Fibroblast of lung (primary cell): ENCODE results near the gene NUP93. TPM values are rescaled to one million over a fixed set of nuclear protein-coding genes. Genes with fewer than 3 reads are reported as not detected.

Experiments
- DNase-seq, 2 donors: peaks; one replicate each; pipeline versions ENCODE4 v3.0.0 to v3.0.0-alpha.2; 2010; ENCODE audit warnings: low read depth in 2 of 2
- H2AFZ ChIP-seq: 2 replicates; pipeline ENCODE4 v1.5.1; 2012; ENCODE audit warnings: low read length, control low read depth, inconsistent platforms
- H3K27ac ChIP-seq: 2 replicates; pipeline ENCODE4 v1.5.1; 2011; ENCODE audit warnings: low read length, control low read depth; ENCODE audit not compliant: insufficient read depth
- H3K27me3 ChIP-seq: 2 replicates; pipeline ENCODE4 v1.5.1; 2011; ENCODE audit warnings: mild to moderate bottlenecking, low read length; ENCODE audit not compliant: control insufficient read depth, insufficient read depth
- H3K36me3 ChIP-seq: 2 replicates; pipeline ENCODE4 v1.5.1; 2011; ENCODE audit warnings: low read length; ENCODE audit not compliant: control insufficient read depth, insufficient read depth
- H3K4me1 ChIP-seq: 2 replicates; pipeline ENCODE4 v1.5.1; 2011; ENCODE audit warnings: low read length; ENCODE audit not compliant: control insufficient read depth, insufficient read depth; ENCODE audit errors: extremely low read depth
- H3K4me2 ChIP-seq: 2 replicates; pipeline ENCODE4 v1.5.1; 2011; ENCODE audit warnings: low read length, control low read depth; ENCODE audit not compliant: insufficient read depth; ENCODE audit errors: extremely low read depth
- H3K4me3 ChIP-seq, 4 experiments: fragments of 200-600 bp in 1 of 4; sonication (generic) in 1 of 4; replicated peaks in 1 of 4; 2 replicates each; pipeline ENCODE4 v1.5.1; 2011 to 2016; ENCODE audit warnings: low read length in 4 of 4, low read depth in 3 of 4, mild to moderate bottlenecking in 3 of 4, control low read depth in 2 of 4, inconsistent platforms in 1 of 4, mixed read lengths in 1 of 4; ENCODE audit not compliant: insufficient read depth in 1 of 4; ENCODE audit errors: control extremely low read depth in 1 of 4
- H3K79me2 ChIP-seq: 2 replicates; pipeline ENCODE4 v1.5.1; 2012; ENCODE audit warnings: mild to moderate bottlenecking, low read length, inconsistent platforms; ENCODE audit not compliant: control insufficient read depth, insufficient read depth
- H3K9ac ChIP-seq: 2 replicates; pipeline ENCODE4 v1.5.1; 2011; ENCODE audit warnings: mild to moderate bottlenecking, low read length, control low read depth; ENCODE audit not compliant: insufficient read depth
- H3K9me3 ChIP-seq: 2 replicates; pipeline ENCODE4 v1.5.1; 2012; ENCODE audit warnings: low read depth, low read length; ENCODE audit not compliant: control insufficient read depth, insufficient read depth
- H4K20me1 ChIP-seq: 2 replicates; pipeline ENCODE4 v1.5.1; 2011; ENCODE audit warnings: low read length; ENCODE audit not compliant: control insufficient read depth, insufficient read depth; ENCODE audit errors: extremely low read depth
- CTCF ChIP-seq, 2 donors: IDR thresholded peaks in 1 of 2; conservative IDR thresholded peaks in 1 of 2; 1 replicate in 1 of 2; 2 replicates in 1 of 2; pipeline ENCODE4 v1.5.1; 2011 to 2012; ENCODE audit warnings: low read length in 2 of 2, control low read depth in 1 of 2, inconsistent platforms in 1 of 2, low read depth in 1 of 2, mild to moderate bottlenecking in 1 of 2
- EZH2 ChIP-seq: IDR thresholded peaks from 2 replicates; pipeline ENCODE4 v1.5.1; 2012; ENCODE audit warnings: low read length, control low read depth, mild to moderate bottlenecking; ENCODE audit errors: missing control alignments
- polyA plus RNA-seq, 2 donors: library from polyadenylated mRNA; depleted of rRNA in 1 of 2; stranded (reverse) in 1 of 2; unstranded in 1 of 2; fragments of >200 nt; gene quantifications; 2 replicates each; pipeline ENCODE4 v1.2.1, GENCODE V29; 2011 to 2012; ENCODE audit warnings: missing spikeins in 1 of 2
- total RNA-seq: library from RNA; depleted of rRNA; stranded (reverse); fragments of >200 nt; gene quantifications from 2 replicates; pipeline ENCODE4 v1.2.1, GENCODE V29; 2014

Gene NUP93
- total and polyA plus RNA-seq, 2 donors (not counting 1 experiment from before 2014, with no cell fraction given): 37.6 to 42.9 TPM

- Histone ChIP-seq H3K9ac (no peak overlapping the region), H3K4me3 (no peak overlapping the region), H3K27me3 (no peaks in the 10 kb centered on the region), H3K9me3 (no peaks in the 10 kb centered on the region), H3K4me2 (no peak overlapping the region), H3K27ac (no peak overlapping the region), H4K20me1 (no peaks in the 10 kb centered on the region), H3K4me1 (no peaks in the 10 kb centered on the region), H3K36me3 (no peaks in the 10 kb centered on the region), H2AFZ (no peak overlapping the region), H3K79me2 (no peaks in the 10 kb centered on the region)
- TF ChIP-seq EZH2: no peak
- TF ChIP-seq CTCF (conservative IDR thresholded peaks at IDR 0.05 in 1 of 2, IDR thresholded peaks at IDR 0.05 in 1 of 2; ENCODE audit: low read depth in 1 of 2, low read length in 2 of 2): no peak
- no peak for DNase-seq
Measured at GRCh38 chr16:56779906-56780305, 50.0 kb downstream of the NUP93 start.

GRCh38 chr16:56780646-56781045 lies 50.7 kb downstream of the NUP93 start:
- Histone ChIP-seq H3K4me2 (no peak overlapping the region), H3K9me3 (no peaks in the 10 kb centered on the region)

GRCh38 chr16:56781528-56781961 lies 51.6 kb downstream of the NUP93 start:
- no peaks in the 10 kb centered on the region for H3K27me3 ChIP-seq
- DNase-seq: peak in 1 of 2 donors; percentile 52
- H2AFZ ChIP-seq: no peak overlapping the region
- H3K27ac ChIP-seq: no peak overlapping the region
- no peaks in the 10 kb centered on the region for H3K36me3 ChIP-seq
- H4K20me1 ChIP-seq: no peaks in the 10 kb centered on the region
- H3K9me3 ChIP-seq: no peaks in the 10 kb centered on the region
- H3K4me1 ChIP-seq: no peaks in the 10 kb centered on the region
- no peaks in the 10 kb centered on the region for H3K79me2 ChIP-seq
- no peak overlapping the region for H3K4me2 ChIP-seq
- H3K4me3 ChIP-seq: no peak overlapping the region
- TF ChIP-seq EZH2: no peak
- no peak for TF ChIP-seq CTCF (conservative IDR thresholded peaks at IDR 0.05 in 1 of 2, IDR thresholded peaks at IDR 0.05 in 1 of 2; ENCODE audit: low read depth in 1 of 2, low read length in 2 of 2)
- no peak overlapping the region for H3K9ac ChIP-seq

More at GRCh38 chr16:56780646-56781045, 50.7 kb downstream of the NUP93 start:
- Histone ChIP-seq H3K27ac (no peak overlapping the region), H3K9ac (no peak overlapping the region), H3K27me3 (no peaks in the 10 kb centered on the region), H3K79me2 (no peaks in the 10 kb centered on the region), H3K4me1 (no peaks in the 10 kb centered on the region), H2AFZ (no peak overlapping the region), H4K20me1 (no peaks in the 10 kb centered on the region), H3K4me3 (no peak overlapping the region), H3K36me3 (no peaks in the 10 kb centered on the region)
- DNase-seq: no peak
- TF ChIP-seq EZH2 (no peak), CTCF (conservative IDR thresholded peaks at IDR 0.05 in 1 of 2, IDR thresholded peaks at IDR 0.05 in 1 of 2; ENCODE audit: low read depth in 1 of 2, low read length in 2 of 2) (no peak)
